C4-2B (cell line): Measurements from ENCODE around the gene C11orf21.
A peak's percentile ranks its signal among the peaks of the same experiment; 100 is the strongest.

Experiments
- H3K27ac ChIP-seq: fragments of 450-650 bp; 2 replicates; pipeline ENCODE4 v1.5.1; 2017
- ZFX ChIP-seq: fragments of 450-650 bp; IDR thresholded peaks from 2 replicates; pipeline ENCODE4 v1.6.1; 2017
- TF ChIP-seq, protein P1 (sequence below): fragments of 450-650 bp; conservative IDR thresholded peaks from 2 replicates; pipeline ENCODE4 v1.5.1; 2017; ENCODE audit warnings: mild to moderate bottlenecking

Gene C11orf21

DNA sequence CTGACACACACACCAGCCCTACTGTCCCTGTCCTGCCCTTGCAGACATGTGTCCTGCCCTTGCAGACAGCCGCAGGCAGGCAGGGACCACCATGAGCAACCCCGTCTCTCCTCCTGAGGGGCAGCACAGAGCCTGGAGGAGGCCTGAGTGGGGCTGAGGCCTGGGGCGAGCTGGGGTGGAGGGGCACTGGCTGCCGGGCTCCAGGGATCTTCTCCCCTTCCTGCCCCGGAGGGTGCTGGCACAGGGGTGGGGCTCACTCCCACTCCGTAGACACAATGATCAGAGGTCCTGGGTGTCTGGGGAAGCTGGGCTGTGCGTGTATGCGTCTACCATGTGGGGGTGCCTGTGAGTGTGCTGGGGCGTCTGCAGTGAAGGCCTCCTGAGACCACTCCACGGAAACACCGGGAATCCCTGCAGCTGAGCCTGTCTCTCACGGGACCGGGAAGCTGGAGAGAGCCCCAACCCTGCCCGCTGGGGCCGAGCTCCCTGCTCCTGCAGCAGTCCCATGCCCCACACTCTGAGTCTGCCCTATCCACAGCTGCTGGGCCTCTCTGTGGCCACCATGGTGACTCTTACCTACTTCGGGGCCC is 683 bp upstream of the C11orf21 start:
- no peak overlapping the region for H3K27ac ChIP-seq
- TF ChIP-seq ZFX: no peak
- TF ChIP-seq, protein P1, sequence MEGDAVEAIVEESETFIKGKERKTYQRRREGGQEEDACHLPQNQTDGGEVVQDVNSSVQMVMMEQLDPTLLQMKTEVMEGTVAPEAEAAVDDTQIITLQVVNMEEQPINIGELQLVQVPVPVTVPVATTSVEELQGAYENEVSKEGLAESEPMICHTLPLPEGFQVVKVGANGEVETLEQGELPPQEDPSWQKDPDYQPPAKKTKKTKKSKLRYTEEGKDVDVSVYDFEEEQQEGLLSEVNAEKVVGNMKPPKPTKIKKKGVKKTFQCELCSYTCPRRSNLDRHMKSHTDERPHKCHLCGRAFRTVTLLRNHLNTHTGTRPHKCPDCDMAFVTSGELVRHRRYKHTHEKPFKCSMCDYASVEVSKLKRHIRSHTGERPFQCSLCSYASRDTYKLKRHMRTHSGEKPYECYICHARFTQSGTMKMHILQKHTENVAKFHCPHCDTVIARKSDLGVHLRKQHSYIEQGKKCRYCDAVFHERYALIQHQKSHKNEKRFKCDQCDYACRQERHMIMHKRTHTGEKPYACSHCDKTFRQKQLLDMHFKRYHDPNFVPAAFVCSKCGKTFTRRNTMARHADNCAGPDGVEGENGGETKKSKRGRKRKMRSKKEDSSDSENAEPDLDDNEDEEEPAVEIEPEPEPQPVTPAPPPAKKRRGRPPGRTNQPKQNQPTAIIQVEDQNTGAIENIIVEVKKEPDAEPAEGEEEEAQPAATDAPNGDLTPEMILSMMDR: no peak

DNA sequence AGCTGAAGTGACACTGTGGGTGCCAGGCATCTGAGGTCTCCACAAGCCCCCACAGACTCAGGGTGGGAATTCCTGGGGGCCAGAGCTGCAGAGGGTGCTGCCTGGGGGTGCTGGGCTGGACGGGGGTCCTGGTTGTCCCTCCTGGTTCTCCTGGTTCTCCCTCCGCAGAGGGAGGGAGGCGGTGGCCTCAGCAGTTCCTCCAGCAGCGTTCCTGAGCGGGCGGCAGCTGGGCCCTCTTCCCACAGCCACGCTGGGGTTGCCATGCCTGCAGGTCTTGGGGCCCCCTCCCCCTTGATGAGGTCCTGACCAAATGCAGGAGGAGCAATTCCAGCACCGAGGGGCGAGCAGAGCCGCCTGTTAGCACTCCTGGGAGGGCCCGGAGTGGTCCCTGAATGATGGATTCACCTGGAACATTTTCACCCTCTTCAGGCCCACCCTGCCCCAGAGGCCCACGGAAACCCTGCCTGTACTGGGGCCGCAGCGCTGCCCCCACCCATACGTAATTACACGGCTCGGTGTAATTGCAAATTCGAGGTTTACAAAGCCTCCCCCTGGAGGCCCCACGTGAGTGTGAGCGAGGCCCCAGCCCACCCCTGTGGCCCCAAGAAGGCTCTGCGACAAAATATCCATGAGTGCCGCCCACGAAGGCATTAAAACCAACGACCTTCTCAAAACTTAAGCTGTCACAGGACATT is 635 bp downstream of the C11orf21 start:
- TF ChIP-seq, protein P1: no peak
- no peak for TF ChIP-seq ZFX
- H3K27ac ChIP-seq: no peak overlapping the region

DNA sequence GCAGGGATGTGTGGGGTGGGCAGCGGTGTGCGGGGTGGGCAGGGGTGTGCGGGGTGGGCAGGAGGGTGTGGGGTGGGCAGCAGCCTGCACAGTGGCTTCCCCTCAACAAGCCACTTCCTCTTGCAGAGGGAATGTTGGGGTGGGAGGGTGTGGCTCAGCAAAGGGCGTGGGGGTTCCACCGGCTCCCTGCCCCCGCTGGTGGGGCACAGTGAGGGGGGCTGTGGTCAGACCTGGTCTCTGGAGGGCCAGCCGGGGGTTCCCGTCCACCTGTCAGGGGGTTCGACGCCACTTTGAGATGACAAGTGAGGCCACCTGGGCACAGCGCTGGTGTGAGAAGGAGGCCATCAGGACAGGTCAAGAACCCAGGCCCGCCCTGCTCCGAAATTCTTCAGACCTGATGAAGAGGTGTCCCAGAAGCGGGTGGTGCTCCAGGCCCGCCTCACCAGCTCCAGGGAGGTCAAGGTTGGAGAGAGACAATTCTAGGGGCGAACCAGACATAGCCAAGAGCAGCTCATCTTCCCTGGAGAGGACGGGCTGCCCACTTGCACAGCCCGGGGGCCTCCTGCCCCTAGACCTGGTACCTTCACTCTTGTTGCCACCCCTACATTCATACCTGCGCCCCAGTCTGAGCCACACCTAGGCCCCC is 1.3 kb downstream of the C11orf21 start:
- no peak for TF ChIP-seq ZFX
- TF ChIP-seq, protein P1: no peak
- no peak overlapping the region for H3K27ac ChIP-seq

DNA sequence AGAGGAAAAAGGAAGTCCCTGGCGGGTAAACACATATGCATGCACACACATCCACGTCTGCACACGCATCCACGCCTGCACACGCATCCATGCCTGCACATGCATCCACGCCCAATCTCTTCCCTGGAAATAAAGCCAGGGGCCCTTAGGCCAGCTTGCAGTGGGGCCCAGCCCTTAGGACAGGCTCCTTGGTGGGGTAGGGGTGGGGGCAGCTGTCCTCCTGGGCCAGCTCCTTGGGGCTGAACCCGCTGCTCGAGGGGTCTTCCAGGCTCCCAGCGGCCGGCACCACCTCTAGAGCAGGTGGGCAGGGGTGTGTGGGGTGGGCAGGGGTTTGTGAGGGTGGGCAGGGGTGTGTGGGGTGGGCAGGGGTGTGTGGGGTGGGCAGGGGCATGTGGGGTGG is 1.9 kb downstream of the C11orf21 start:
- H3K27ac ChIP-seq: no peak overlapping the region
- no peak for TF ChIP-seq ZFX
- TF ChIP-seq, protein P1: no peak

DNA sequence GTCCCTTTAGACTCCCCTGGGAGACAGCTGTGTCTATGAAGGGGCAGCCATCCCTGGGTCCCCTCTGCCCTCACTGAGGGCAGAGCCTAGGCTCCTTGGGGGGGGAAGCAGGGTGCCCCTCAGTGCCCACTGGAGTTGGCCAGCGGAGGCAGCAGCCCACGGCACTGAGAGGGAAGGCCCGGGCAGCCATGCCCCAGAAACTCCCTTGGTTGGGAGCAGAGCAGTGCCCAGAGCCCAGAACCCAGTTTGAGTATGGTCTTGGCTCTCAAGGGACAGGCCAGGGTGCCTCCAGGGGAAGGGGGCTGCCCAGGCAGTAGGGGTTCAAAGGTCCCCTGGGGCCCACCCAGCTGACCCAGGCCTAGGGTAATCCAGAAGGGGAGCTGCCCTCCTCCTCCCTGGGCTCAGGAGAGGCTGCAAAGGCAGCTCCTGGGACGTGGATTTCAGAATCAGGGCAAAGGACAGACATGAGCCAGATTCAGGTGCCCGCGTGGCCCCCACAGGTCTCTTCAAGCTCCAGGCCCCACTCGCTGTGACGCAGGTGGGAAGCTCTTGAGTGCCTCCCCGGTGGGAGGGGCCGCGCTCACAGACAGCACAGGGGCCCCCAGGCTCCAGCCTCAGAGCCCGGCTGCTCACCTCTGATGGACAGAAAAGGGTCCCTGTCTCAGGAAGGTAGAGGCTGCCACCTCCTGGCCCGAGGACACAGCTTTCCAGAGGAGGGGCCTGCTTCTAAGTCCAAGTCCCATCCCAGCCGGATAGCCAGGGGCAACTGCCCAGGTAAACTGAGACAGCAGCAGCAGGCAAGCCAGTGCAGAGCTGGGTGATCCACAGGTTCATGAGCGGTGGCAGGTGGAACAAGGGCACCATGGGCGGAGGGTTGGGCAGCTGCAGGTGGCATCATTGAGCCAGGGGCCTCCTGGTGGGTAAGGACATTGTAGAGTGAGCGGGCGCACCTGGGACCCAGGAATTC is 2.6 kb downstream of the C11orf21 start:
- TF ChIP-seq ZFX: no peak
- TF ChIP-seq, protein P1: peak; percentile 64
- no peak overlapping the region for H3K27ac ChIP-seq

DNA sequence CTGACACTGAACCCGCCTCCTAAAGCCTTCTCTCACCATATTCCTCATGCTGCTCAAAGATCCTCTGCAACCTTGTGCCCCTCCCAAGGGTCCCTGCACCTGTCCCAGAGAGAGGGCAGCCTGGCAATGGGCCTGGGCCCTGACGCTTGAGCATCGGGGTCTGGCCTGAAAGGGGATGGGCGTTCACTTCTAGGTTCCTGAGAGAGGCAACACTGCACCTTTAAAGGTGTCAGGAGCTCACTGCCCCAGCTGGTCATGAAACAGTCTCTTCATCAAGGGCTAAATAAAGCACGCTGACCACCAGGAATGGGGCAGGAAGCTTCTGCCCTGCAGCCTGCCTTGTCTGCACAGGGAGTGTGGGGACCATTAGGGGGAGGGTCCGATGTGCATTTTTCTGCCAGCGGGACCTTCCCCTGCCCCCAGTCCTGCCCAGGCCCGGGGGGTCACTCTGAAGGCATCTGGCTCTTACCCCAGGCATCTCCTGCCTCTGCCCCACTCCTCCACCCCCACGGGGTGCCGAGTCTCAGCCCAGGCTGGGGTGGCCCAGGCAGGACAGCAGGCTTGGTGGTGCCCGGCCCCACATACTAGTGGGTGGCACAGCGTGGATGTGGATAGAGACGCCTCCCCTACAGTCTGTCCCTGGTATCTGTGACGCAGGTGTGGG is 3.5 kb downstream of the C11orf21 start:
- TF ChIP-seq, protein P1: no peak
- no peak for TF ChIP-seq ZFX
- H3K27ac ChIP-seq: no peak overlapping the region
